DND-41 (cell line): ENCODE data around the gene PIGO.

Experiments used
- ATAC-seq: fragments of 200-7000 bp; cut with Tn5 transposase; 3 replicates; pipeline ENCODE4 v1.9.1; 2021; ENCODE audit warnings: low read depth; ENCODE audit not compliant: insufficient read depth
- DNase-seq: peaks from one replicate; pipeline ENCODE4 v3.0.0-alpha.2; 2020
- H2AFZ ChIP-seq: 2 replicates; pipeline ENCODE4 v1.6.0; 2012; ENCODE audit warnings: low read depth, low read length
- H3K27ac ChIP-seq: 2 replicates; pipeline ENCODE4 v1.5.1; 2012; ENCODE audit warnings: low read length, inconsistent platforms
- H3K27me3 ChIP-seq: fragments of 200-600 bp; sonication (generic); 2 replicates; pipeline ENCODE4 v1.6.0; 2012; ENCODE audit warnings: low read length, mild to moderate bottlenecking, inconsistent platforms; ENCODE audit not compliant: insufficient read depth, poor library complexity
- H3K36me3 ChIP-seq: 2 replicates; pipeline ENCODE4 v1.5.1; 2012; ENCODE audit warnings: low read length, inconsistent platforms; ENCODE audit not compliant: insufficient read depth
- H3K4me1 ChIP-seq: 2 replicates; pipeline ENCODE4 v1.5.1; 2012; ENCODE audit warnings: mild to moderate bottlenecking, low read length; ENCODE audit not compliant: insufficient read depth
- H3K4me2 ChIP-seq: 2 replicates; pipeline ENCODE4 v1.6.0; 2012; ENCODE audit warnings: mild to moderate bottlenecking, moderate library complexity, low read length, inconsistent platforms; ENCODE audit not compliant: insufficient read depth
- H3K4me3 ChIP-seq, 2 experiments: fragments of 200-600 bp in 1 of 2; shearing (Covaris generic) in 1 of 2; 2 replicates each; pipeline ENCODE4 v1.5.1; 2012 to 2016; ENCODE audit warnings: inconsistent platforms in 2 of 2, low read length in 2 of 2, mild to moderate bottlenecking in 2 of 2, low read depth in 1 of 2, moderate library complexity in 1 of 2
- H3K79me2 ChIP-seq: 2 replicates; pipeline ENCODE4 v1.6.0; 2012; ENCODE audit warnings: low read length, inconsistent platforms; ENCODE audit not compliant: insufficient read depth
- H3K9ac ChIP-seq: 2 replicates; pipeline ENCODE4 v1.6.0; 2012; ENCODE audit warnings: low read depth, mild to moderate bottlenecking, inconsistent platforms, low read length, moderate library complexity
- H3K9me3 ChIP-seq: 2 replicates; pipeline ENCODE4 v1.5.1; 2012; ENCODE audit warnings: low read length, moderate library complexity, mild to moderate bottlenecking, inconsistent platforms; ENCODE audit not compliant: insufficient read depth, severe bottlenecking
- H4K20me1 ChIP-seq: 2 replicates; pipeline ENCODE4 v1.6.0; 2012; ENCODE audit warnings: low read length; ENCODE audit not compliant: insufficient read depth
- EZH2 ChIP-seq: IDR thresholded peaks from 3 replicates; pipeline ENCODE4 v1.6.1; 2012; ENCODE audit warnings: borderline replicate concordance, low read depth, mild to moderate bottlenecking, moderate library complexity, low read length, inconsistent platforms; ENCODE audit not compliant: severe bottlenecking
- TF ChIP-seq, protein P1 (sequence below): IDR thresholded peaks from 2 replicates; pipeline ENCODE4 v1.5.1; 2012; ENCODE audit warnings: borderline replicate concordance, low read length, moderate library complexity, mild to moderate bottlenecking; ENCODE audit not compliant: poor library complexity, severe bottlenecking; ENCODE audit errors: extremely low read depth

The PIGO gene

DNA sequence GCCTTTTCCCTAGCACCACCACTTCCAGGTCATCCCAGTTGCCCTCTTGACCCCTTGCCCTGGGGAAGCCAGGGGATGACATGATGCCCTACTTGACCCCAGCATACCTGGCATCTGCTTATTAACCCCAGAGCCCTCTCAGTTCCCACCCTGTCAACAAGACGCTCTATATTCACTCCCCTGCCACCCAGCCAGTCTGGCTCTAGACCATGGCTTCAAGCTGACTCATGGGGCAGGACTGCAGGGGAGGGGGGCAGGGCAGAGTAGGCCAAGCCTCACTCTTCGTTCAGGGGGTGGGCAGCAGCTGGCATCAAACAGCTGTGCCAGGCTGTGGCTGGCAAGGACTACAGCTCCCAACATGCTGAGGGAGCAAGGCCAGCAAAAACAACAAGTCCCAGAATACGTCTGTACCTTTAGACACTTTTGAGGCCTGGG lies 14.0 kb upstream of the PIGO start:
- no peaks in the 10 kb centered on the region for H3K79me2 ChIP-seq
- no peaks in the 10 kb centered on the region for H3K9me3 ChIP-seq
- peak overlapping the region in 1 of 2 experiments; percentile 57; a peak in 2 of 4 replicates for H3K4me3 ChIP-seq
- H3K4me2 ChIP-seq: peak overlapping the region; percentile 79
- no peak overlapping the region for H2AFZ ChIP-seq
- H3K27ac ChIP-seq: no peak overlapping the region
- DNase-seq (no peak), ATAC-seq (no peak)
- H3K9ac ChIP-seq: peak overlapping the region; percentile 55; the same call in 1 of the 2 replicates
- no peaks in the 10 kb centered on the region for H4K20me1 ChIP-seq
- no peak for TF ChIP-seq EZH2
- TF ChIP-seq, protein P1, sequence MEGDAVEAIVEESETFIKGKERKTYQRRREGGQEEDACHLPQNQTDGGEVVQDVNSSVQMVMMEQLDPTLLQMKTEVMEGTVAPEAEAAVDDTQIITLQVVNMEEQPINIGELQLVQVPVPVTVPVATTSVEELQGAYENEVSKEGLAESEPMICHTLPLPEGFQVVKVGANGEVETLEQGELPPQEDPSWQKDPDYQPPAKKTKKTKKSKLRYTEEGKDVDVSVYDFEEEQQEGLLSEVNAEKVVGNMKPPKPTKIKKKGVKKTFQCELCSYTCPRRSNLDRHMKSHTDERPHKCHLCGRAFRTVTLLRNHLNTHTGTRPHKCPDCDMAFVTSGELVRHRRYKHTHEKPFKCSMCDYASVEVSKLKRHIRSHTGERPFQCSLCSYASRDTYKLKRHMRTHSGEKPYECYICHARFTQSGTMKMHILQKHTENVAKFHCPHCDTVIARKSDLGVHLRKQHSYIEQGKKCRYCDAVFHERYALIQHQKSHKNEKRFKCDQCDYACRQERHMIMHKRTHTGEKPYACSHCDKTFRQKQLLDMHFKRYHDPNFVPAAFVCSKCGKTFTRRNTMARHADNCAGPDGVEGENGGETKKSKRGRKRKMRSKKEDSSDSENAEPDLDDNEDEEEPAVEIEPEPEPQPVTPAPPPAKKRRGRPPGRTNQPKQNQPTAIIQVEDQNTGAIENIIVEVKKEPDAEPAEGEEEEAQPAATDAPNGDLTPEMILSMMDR: no peak
- H3K4me1 ChIP-seq: peaks cover 38% of the 10 kb centered on the region
- no peaks in the 10 kb centered on the region for H3K27me3 ChIP-seq
- H3K36me3 ChIP-seq: no peaks in the 10 kb centered on the region; the same call in 1 of the 2 replicates

DNA sequence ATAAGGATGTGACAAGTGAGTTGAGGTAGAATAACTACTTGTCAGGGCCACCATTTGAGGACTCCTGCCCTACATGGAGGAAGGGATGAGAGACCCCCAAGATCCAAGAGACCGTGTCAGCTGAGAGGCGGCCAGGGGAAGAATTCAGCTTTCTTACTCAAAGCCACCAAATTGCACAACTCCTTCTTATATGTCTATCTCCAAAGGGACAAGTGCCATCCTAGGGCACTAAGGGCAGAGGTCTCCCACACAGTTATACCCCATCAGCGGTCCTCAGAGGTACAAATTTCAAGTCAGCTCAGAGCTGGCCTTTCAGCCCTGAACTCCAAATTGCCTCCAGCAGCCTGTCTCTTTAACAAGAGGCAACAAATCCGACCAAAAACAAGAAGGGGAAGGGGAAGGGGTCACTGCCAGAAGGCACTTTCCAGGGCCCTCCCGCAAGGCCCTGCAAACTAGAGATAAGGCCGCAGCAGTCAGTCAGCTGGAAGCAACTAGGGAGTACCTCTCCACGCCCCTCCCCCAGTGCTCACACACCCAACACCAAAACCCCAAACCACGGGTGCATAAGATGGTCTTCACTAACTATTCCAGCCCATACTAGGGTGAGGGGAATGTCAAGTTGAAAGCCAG lies 12.7 kb upstream of the PIGO start:
- H3K9me3 ChIP-seq: no peaks in the 10 kb centered on the region
- no peak overlapping the region for H3K27ac ChIP-seq
- no peak for ATAC-seq
- peaks cover 28% of the 10 kb centered on the region for H3K4me1 ChIP-seq
- H3K4me3 ChIP-seq: no peak overlapping the region
- no peaks in the 10 kb centered on the region for H3K79me2 ChIP-seq
- TF ChIP-seq, protein P1: no peak
- no peak for TF ChIP-seq EZH2
- no peak overlapping the region for H2AFZ ChIP-seq
- no peak overlapping the region for H3K4me2 ChIP-seq
- H3K27me3 ChIP-seq: no peaks in the 10 kb centered on the region
- no peak for DNase-seq
- H3K36me3 ChIP-seq: no peaks in the 10 kb centered on the region; the same call in 1 of the 2 replicates
- no peaks in the 10 kb centered on the region for H4K20me1 ChIP-seq
- H3K9ac ChIP-seq: no peak overlapping the region

DNA sequence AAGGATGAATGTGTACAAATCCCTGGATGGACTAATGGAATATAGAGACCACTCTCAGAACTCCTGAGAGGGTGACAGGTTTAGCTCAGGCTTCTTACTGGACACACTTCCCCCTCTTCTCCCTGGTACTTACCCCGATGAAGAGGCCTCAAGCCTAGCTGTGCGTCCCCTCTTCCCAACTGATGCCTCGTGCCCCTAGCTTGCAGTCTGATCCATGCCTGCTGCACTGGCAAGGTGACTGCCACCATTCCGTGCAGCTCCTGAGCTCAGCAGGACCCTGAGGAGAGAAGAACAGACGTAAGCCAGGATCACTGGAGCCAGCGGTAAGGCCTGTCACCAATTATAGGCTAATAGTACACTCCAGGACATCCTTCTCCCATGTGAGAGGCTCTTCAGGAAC lies 12.1 kb upstream of the PIGO start:
- Histone ChIP-seq H3K9me3 (no peaks in the 10 kb centered on the region), H3K27me3 (no peaks in the 10 kb centered on the region), H3K27ac (no peak overlapping the region), H3K4me1 (peaks cover 28% of the 10 kb centered on the region), H3K36me3 (no peaks in the 10 kb centered on the region; the same call in 1 of the 2 replicates), H4K20me1 (no peaks in the 10 kb centered on the region), H3K4me3 (no peak overlapping the region), H3K79me2 (no peaks in the 10 kb centered on the region), H2AFZ (no peak overlapping the region), H3K4me2 (no peak overlapping the region), H3K9ac (no peak overlapping the region)
- no peak for TF ChIP-seq EZH2
- TF ChIP-seq, protein P1: no peak
- ATAC-seq (no peak), DNase-seq (no peak)
